Esophagus (tissue), 2 donors: ENCODE measurements around the gene STX5. TPM values are rescaled to one million over a fixed set of nuclear protein-coding genes. Genes with fewer than 3 reads are reported as not detected.
A peak's percentile ranks its signal among the peaks of the same experiment; 100 is the strongest.
"Not testable (repeated sequence)": the region's sequence is repeated elsewhere in the genome, so short reads cannot be mapped to it uniquely, and the experiment has no call there.

Source experiments
- H3K27ac ChIP-seq, 2 donors: one replicate each; pipeline ENCODE4 v1.5.1; 2013; ENCODE audit warnings: low read depth in 2 of 2, mild to moderate bottlenecking in 2 of 2, inconsistent platforms in 1 of 2, low read length in 1 of 2, moderate library complexity in 1 of 2
- H3K27me3 ChIP-seq, 2 donors: one replicate each; pipeline ENCODE4 v1.6.1; 2013; ENCODE audit warnings: low read length in 2 of 2, control low read depth in 1 of 2, mild to moderate bottlenecking in 1 of 2; ENCODE audit not compliant: insufficient read depth in 2 of 2, control insufficient read depth in 1 of 2
- H3K36me3 ChIP-seq, 2 donors: one replicate each; pipeline ENCODE4 v1.6.1; 2013; ENCODE audit warnings: low read length in 1 of 2; ENCODE audit not compliant: control insufficient read depth in 2 of 2, insufficient read depth in 2 of 2
- H3K4me1 ChIP-seq, 2 donors: one replicate each; pipeline ENCODE4 v1.6.1; 2013; ENCODE audit warnings: low read length in 1 of 2; ENCODE audit not compliant: control insufficient read depth in 2 of 2, insufficient read depth in 2 of 2
- H3K4me3 ChIP-seq, 2 donors: one replicate each; pipeline ENCODE4 v1.5.1; 2013; ENCODE audit warnings: low read length in 2 of 2, mild to moderate bottlenecking in 2 of 2, low read depth in 1 of 2, moderate library complexity in 1 of 2
- H3K9me3 ChIP-seq, 2 donors: one replicate each; pipeline ENCODE4 v1.6.1; 2013; ENCODE audit warnings: mild to moderate bottlenecking in 2 of 2, low read depth in 1 of 2, low read length in 1 of 2, moderate library complexity in 1 of 2; ENCODE audit not compliant: control insufficient read depth in 2 of 2, insufficient read depth in 1 of 2
- WGBS, 2 donors: extraction: QIAGEN DNeasy Blood & Tissue Kit; methylation state at CpG; one replicate each; pipeline ENCODE4 v1.1.7; 2013; 5-methylcytosine and 5-hydroxymethylcytosine counted together
- polyA plus RNA-seq, 2 donors: library from polyadenylated mRNA; stranded (reverse); fragments of 200-250 nt; gene quantifications; one replicate each; pipeline ENCODE4 v1.2.3, GENCODE V29; 2013
- donor health status: healthy with polysubstance abuse.
- donor health status: Bipolar disorder and iron deficiency.

Gene STX5
- polyA plus RNA-seq, 2 donors, result 14.5 to 25.2 TPM

DNA sequence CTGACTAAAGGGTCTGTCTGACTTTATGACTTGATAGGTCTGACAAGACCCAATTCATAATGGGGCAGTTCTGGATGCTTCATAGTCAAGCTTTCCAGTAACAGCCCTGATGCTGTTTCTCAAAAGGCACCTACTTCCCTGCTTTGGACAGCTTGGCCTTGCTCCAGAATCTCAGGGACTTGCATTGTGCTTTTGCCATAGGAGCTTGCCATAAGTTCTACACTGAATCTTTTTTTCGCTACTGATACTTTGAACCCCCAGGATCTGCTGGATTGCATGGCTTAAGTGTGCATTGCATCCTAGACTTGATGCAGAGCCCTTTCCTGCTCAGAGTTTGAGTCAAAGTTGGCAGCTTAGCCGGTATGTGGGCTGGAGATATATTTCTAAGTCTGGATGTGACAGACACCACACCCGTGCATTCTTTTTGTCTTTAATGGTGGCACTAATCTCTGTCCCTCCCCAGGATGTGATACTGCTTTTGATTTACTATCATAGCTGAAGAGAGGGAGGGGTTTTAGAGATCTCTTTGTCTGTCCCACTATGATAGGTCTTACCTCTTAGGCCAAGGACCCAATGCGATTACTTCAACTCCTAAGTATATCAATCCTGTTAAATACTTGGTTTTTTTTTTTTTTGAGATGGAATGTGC lies 32.0 kb upstream of the STX5 start:
- H3K27me3 ChIP-seq, result no peaks in the 10 kb centered on the region
- H3K4me1 ChIP-seq, result no peaks in the 10 kb centered on the region
- H3K9me3 ChIP-seq, result no peaks in the 10 kb centered on the region
- H3K27ac ChIP-seq, result no peak overlapping the region
- WGBS, 2 donors, result 60 to 65% methylated on average over 4 of the region's 4 CpGs
- H3K36me3 ChIP-seq, result no peaks in the 10 kb centered on the region
- no peak overlapping the region for H3K4me3 ChIP-seq

GRCh38 chr11:62861564-62862192 lies 29.8 kb upstream of the STX5 start:
- not testable (repeated sequence) for H3K27me3 ChIP-seq, H3K36me3 ChIP-seq, H3K27ac ChIP-seq, H3K4me3 ChIP-seq, H3K9me3 ChIP-seq, H3K4me1 ChIP-seq
- 86 to 89% methylated on average over 16 of the region's 16 CpGs for WGBS, 2 donors

DNA sequence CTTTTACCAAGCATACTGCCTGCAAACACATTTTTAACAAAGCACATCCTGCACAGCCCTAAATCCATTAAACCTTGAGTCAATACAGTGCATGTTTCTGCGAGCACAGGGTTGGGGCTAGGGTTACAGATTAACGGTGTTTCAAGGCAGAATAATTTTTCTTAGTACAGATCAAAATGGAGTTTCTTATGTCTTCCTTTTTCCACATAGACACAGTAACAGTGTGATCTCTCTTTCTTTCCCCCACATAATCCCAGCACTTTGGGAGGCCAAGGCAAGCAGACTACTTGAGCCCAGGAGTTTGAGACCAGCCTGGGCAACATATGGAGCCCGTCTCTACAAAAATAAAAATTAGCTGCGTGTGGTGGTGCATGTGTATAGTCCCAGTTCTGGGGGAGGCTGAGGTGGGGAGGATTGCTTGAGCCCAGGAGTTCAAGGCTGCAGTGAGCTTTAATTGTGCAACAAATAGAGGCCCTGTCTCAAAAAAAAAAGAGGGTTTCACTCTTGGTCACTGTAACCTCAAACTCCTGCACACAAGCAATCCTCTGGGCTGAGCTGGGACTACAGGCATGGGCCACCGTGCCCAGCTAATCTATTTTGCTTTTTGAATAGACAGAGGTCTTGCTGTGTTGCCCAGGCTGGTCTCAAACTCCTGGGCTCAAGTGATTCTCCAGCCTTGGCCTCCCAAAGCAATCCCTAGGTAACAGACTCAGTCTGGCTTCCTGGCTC lies 29.1 kb upstream of the STX5 start:
- Histone ChIP-seq H3K27me3 (no peaks in the 10 kb centered on the region), H3K36me3 (no peaks in the 10 kb centered on the region), H3K4me1 (peaks cover 0 to 4% of the 10 kb centered on the region in 2 donors), H3K27ac (no peak overlapping the region), H3K9me3 (no peaks in the 10 kb centered on the region), H3K4me3 (no peak overlapping the region)
- WGBS, 2 donors, result 53 to 61% methylated on average over 5 of the region's 5 CpGs

DNA sequence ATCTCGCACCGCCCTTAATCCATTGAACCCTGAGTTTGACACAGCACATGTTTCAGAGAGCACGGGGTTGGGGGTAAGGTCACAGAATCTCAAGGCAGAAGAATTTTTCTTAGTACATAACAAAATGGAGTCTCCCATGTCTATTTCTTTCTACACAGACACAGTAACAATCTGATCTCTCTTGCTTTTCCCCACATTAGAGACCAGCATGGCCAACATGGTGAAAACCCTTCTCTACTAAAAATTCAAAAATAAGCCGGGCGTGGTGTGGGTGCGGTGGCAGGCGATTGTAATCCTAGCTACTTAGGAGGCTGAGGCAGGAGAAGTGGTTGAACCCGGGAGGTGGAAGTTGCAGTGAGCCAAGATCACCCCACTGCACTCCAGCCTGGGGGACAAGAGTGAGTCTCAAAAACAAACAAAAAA lies 27.4 kb upstream of the STX5 start:
- not testable (repeated sequence) for H3K9me3 ChIP-seq, H3K4me3 ChIP-seq, H3K36me3 ChIP-seq, H3K4me1 ChIP-seq, H3K27me3 ChIP-seq
- WGBS, 2 donors, result 60 to 72% methylated on average over 8 of the region's 8 CpGs
- H3K27ac ChIP-seq, result peak overlapping the region; percentile 12 to 55

DNA sequence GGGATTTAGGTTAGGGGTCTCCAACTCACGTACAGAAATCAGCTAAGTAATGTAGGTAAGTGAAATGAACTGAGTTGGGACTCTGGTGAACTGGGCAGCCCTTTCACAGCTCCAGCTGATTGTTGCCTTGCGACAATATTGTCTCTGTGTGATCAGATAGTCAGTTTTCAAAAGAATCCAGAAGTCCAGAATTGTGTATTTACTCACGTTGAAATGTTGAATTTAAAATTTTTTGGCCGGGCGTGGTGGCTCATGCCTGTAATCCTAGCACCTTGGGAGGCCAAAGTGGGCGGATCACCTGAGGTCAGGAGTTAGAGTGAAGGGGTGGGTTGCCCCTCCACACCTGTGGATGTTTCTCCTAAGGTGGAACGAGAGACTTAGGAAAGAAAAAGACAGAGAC lies 26.4 kb upstream of the STX5 start:
- 52 to 65% methylated on average over 7 of the region's 7 CpGs for WGBS, 2 donors
- Histone ChIP-seq H3K27me3 (no peaks in the 10 kb centered on the region), H3K36me3 (peaks cover 0 to 3% of the 10 kb centered on the region in 2 donors), H3K4me3 (peak overlapping the region in 1 of 2 donors; percentile 13), H3K4me1 (peaks cover 0 to 4% of the 10 kb centered on the region in 2 donors), H3K9me3 (no peaks in the 10 kb centered on the region), H3K27ac (peak overlapping the region; percentile 2 to 54)

DNA sequence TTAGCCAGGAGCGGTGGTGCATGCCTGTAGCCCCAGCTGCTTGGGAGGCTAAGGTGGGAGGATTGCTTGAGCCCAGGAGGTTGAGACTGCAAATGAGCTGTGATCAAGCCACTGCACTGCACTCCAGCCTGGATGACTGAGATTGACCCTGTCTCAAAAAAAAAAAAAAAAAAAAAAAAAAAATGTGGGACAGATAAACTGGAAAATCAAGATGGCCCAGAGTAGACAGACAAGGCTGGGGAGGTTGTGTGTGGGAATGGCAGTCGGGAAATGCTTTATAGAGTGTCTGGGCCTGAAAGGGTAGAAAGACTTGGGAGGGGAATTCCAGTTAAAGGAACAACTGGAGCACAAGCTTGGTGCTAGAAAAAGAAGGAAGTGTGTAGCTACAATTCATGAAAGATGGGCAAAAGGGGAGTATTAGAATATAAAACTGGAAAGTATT lies 25.7 kb upstream of the STX5 start:
- no peaks in the 10 kb centered on the region for H3K9me3 ChIP-seq
- H3K4me1 ChIP-seq, result peaks cover 0 to 4% of the 10 kb centered on the region in 2 donors
- WGBS, 2 donors, result 52 to 55% methylated on average over 2 of the region's 2 CpGs
- peak overlapping the region; percentile 29 to 62 for H3K27ac ChIP-seq
- peaks cover 0 to 6% of the 10 kb centered on the region in 2 donors for H3K36me3 ChIP-seq
- peak overlapping the region in 1 of 2 donors; percentile 100 for H3K4me3 ChIP-seq
- no peaks in the 10 kb centered on the region for H3K27me3 ChIP-seq

DNA sequence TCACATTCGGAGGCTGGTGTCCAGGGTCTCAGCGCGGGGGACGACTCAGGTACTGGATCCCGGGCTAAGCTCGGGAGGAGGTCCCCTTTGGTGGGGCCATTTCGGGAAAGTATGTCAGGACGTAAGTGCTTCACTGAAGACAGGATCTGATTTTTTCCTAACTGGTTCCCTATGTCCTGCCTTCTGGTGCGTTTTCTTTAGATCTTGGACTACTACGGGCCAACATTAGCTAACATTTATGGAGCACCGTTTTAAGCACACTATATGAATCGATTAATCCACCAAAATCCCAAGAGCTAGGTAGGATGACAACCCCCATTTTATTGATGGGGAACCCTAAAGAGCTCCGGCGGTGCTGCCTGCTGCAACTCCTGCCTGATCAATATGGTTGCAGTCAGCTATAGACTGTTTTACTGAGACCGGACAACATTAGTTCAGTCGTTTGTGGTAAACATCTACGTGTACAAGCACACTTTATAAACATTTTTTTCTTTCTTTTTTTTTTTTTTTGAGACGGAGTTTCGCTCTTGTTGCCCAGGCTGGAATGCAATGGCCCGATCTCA lies 24.6 kb upstream of the STX5 start:
- Histone ChIP-seq H3K4me1 (peaks cover 0 to 4% of the 10 kb centered on the region in 2 donors), H3K27ac (peak overlapping the region; percentile 83 to 87), H3K4me3 (peak overlapping the region; percentile 65 to 100), H3K27me3 (no peaks in the 10 kb centered on the region), H3K9me3 (no peaks in the 10 kb centered on the region), H3K36me3 (peaks cover 0 to 12% of the 10 kb centered on the region in 2 donors)
- WGBS, 2 donors, result 4% methylated on average over 20 of the region's 20 CpGs

GRCh38 chr11:62855571-62856332 lies 23.9 kb upstream of the STX5 start:
- Histone ChIP-seq H3K4me1 (peaks cover 0 to 4% of the 10 kb centered on the region in 2 donors), H3K27me3 (no peaks in the 10 kb centered on the region), H3K9me3 (no peaks in the 10 kb centered on the region), H3K36me3 (peaks cover 0 to 12% of the 10 kb centered on the region in 2 donors), H3K4me3 (peak overlapping the region; percentile 76 to 100), H3K27ac (peak overlapping the region; percentile 83 to 90)
- WGBS, 2 donors, result 0 to 1% methylated on average over 54 of the region's 54 CpGs
